AML-193 (cell line): Measurements from ENCODE around the gene RGS3.
A peak's percentile ranks its signal among the peaks of the same experiment; 100 is the strongest.

ENCODE experiments used
- DNase-seq, 2 experiments: peaks; one replicate each; lab custom pipeline; 2025; lab: John Stamatoyannopoulos, UW

RGS3 gene

DNA sequence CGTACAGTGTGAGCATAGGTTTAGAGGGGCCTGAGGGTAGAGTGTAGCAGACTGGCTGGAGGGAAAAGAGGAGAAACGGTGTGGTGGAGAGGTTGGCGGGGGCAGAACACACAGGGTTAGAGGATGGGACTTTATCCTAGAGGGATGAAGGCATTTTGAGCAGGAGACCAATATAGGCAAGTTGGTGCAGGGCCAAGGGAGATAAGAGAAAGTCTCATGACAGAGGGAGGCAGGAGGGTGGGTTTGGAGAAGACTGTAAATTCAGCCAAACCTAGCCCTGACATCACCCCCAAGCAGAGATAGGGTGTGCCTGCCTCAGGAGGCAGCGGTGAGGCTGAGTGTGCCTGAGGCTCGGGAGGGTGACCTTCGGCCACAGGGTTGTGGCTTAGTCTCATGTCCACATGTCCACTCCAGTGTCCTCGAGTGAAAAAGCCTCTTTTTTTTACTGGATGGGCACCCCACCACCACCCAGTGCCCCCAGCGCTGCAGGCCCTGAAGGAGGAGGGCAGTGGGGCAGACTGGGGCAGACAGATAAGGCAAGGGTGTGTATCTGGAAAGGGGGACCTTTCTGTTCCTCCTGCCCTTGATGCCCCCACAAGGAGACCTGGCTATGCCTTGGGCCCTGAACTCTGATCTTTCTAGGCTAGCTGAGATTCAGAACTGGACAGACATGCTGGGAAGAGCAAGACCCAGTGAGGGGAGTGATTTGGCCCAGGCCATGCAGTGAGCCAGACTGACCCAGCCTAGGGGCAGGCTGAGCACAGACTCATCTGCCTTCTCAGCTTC is 108.7 kb downstream of the RGS3 start:
- no peak for DNase-seq

DNA sequence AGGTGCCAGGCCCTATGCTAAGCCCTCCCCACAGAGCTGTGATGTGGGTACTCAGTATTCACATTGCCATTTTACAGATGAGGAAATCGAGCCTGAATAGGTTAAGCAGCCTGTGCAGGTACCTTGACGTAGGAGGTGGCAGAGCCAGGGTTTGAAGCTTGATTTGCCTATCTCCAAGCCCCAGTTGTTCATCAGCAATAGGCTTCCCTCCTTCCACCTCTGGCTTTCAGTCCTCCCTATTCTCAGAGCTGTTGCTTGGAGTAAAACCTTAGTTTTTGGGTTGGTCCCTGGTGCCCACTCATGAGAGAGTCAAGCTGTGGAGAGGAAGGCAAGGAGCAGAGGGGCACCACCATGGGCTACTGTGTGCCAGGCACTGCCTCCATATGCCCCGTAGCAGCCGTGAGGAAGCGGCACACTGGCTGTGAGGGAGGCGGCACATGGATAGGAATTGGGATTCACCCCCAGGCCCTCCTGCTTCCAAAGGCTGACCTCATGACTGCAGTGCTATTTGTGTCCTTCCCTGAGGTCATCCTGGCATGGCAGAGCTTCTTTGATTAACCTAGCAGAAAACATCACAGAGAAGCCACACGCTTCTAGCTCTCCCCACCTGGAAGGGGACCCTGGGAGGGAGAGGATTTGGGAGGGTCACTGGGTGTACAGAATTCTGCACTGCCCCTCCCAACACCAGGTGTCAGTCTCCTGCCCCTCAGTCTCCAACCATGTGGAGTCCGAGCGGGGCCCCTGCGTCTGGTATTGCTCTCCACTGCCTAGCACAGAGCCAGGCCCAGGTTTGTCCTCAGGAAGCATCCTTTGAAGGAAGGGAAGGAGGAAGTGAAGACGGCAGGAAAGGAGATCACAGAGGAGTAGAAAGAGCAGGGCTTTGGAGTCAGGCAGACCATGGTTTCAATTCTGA is 109.8 kb downstream of the RGS3 start:
- DNase-seq: no peak

DNA sequence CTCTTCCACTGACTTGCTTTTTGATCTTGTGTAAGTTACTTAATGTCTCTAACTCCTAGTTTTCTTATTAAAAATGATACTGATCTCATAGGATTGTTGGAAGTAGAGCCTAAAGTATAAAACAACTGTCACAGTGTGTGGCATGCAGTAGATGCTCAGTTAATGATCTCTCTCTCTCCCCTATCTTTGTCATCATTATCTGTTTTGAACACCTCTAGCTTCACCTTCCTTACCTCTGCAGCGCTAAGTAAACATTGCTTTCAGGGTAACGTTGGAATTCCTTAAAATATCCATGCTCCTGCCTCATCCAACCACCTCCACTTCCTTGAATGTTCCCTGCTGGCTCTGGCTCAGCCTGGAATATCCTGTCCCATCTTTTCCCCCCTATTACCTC is 110.4 kb downstream of the RGS3 start:
- no peak for DNase-seq

DNA sequence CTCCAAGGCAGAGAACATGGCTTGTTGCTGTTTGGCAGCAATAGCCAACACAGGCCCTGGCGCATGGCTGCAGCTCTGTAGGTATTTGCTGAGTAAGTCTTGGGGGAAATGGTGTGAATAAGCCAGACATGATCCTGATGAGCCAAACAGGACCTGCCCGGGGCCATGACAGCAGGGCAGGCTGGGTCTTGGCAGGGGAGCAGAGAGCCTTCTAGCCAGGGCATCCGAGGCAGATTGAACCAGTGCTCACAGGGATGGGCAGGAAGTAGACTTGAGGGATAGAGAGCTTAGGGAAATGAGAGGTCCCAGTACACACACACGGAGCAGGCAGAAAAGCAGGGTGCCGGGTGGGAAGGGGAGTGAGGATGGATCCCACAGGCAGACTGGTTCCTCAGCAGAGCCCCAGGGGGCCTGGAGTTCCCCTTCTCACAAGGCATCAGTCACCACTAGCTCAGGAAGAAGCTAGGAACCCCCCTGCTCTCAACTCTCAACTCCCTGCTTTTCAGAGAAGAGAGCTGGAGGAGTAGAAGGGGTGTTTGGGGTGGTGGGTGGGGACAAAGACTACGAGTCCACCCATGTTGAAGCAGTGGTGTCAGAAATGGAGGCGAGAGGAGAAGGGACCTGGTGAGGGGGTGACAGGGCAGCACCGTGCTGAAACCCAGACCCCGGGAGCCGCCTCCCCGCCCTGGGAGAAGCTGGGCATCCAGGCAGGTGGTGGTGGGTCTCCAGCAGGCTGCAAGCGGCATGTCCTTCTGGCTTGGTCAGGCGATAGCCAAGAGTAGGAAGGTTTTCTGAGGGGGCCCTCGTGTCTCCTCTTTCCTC is 111.1 kb downstream of the RGS3 start:
- no peak for DNase-seq

DNA sequence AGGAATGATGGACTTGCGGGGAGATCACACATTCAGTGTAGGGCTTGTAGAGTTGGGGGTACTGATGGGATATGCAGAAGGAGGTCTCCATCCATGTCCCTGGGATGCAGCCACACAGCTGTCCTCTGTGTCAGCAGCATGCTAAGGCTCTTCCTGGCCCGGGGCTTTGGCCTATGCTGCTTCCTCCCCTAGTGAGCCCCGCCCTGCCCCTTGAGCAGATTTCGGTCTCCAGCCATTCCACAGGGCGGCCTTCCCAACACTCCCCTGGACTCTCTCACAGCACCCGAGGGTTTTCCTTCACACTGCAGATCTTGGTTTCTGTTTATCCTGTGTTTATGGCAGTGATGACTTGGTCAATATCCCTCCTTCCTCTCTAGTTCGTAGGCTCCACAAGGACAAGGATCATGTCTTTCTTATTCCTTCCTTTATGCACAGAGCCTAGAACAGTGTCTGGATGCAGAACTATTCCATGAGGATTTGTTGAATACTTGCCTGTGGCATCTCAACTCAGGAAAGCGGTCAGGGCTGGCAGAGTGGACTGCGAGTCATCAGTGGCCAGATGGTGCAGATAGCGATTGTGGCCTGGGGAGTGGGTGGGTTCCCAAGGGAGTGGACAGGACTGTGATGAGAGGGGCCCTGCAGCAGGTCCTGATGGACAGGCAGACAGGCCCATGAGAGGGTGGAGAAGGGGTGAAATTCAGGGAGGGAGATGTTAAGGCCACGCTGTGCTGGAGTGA is 114.2 kb downstream of the RGS3 start:
- no peak for DNase-seq

DNA sequence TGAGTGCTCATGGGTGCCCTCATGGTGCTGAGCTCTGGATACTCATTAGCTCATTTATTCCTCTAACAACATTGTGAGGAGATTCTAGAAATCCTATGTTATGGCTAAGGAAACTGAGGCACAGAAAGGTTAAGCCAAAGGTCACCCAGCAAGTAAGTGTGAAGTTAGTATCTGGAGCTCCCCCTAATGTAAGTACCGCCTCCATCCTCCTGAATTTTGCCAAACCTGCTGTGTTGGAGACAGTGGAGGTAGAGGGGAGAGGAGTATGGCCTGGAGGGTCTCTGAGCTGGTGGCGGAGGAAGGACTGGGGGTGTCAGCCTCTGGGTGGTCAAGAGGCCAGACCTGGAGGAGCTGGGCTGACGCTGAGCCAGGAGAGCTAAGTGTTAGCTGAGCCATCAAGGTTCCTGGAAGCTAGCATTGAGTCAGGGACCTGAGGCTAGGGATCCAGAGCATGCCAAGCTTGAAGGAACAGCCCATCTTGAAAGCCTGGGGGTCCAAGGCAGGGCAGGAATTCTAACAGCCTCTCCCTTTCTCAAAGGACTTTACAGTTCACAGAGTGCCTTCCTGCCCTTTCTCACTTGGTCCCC is 114.8 kb downstream of the RGS3 start:
- no peak for DNase-seq

DNA sequence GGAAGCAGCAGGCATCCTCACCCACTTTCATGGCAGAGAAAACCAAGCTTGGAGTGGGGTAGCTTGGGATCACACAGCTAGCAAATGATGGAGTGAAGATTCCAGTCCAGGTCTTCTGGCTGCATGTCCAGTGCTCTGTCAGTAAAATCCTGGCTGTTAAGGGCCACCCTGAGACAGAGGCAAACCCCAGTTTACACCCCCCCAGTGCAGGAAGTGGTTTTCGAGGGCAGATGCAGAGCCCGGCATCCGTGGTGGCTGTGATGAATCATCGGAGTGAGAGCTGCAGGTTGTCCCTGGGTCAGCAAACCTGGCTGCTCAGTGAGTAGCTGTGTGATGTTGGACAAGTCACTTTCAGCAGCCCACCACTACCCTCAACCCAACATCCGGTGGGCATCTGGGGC is 115.4 kb downstream of the RGS3 start:
- peak; percentile 82 to 87 for DNase-seq

DNA sequence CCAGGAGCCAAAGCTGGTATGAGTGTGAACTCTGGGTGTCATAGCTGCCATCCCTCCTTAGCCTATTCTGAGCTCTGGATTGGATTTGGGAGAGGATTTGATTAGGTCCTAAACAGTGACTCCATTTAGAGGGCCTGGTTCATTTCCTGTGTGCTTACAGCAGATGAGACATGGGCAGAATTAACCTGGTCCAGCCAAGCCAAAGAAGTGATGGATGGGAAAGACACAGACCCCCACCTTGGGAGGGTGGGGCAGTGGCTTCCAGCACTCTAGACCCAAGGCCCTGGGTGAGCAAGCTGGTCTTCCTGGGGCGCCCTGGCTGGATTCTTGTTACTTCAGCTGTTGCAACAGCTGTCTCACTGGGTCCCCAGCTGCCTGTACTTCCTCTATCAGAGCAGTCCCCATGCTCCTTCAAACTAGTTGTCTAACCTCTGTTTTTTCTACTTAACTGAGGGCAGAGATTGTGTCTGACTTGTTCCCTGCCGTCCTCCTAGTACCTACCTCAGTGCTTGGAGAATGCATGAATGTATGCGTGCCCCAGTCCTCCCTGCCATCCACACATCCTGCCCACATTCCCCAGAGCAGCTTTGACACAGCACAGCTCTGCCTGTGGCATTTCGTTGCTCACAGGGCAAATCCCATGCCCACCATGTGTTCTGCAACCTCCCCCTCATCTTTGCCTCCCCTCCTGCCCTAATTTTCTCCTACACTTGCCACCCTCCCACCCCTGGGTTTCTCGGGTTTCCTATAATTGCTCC is 115.9 kb downstream of the RGS3 start:
- DNase-seq: peak; percentile 81 to 87

DNA sequence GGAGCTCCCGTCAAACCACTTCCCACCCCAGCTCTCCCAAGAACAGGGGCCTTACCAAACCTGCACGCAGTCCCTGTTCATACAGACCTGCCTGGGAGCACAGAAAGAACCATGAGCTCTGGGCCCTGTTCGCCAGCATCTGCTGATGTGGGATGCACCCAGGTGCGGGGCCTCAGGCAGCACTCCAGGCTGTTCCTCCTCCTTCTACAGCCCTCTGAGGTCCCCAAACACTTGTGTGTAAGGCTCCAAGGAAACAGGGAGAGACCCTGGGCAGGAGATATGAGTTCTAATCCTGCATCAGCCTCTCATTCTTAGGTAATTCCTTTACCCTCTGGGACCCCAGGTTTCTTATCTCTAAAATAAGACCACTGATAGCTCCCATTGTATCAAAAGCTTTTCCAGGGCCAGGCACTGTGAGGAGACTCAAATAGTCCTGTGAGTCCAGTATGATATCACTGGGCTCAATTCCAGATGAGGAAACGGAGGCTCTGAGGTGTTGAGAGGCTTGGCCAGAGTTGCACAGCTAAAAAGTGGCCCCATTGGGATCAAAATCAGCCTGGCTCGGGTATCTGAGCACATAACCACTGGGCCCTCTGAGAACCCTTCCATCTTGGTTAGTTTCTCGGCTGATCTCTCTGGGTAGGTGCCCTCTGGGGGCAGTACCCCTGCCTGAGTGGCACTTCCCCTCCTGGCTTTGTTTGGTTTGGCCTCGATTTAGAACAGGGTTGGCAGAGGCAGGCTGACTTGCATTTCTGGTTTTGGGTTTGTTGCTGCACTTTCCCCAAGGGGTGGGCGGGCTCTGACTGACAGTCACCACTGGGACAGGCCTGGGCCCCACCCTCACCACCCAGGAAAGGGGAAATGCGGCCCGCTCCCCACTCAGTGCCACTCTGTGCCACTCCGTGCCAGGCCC is 116.8 kb downstream of the RGS3 start:
- DNase-seq: peak; percentile 83 to 89

DNA sequence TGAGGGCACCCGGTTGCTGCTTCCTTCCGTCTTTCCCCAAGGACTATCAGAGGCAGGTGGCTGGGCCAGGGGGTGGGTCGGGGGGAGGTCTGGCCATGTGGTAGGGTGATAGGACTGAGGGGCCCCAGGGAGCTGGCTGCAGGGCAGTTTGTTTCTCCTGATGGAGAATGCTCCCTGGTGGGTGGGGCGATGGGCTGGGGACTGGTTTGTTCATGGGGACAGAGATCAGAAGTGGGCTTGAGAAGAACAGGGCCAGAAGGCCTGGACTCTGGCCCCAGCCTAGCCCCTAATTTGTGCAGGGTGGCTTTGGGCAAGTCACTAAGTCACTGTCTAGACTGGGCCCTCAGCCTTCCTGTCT is 117.4 kb downstream of the RGS3 start:
- DNase-seq: no peak

DNA sequence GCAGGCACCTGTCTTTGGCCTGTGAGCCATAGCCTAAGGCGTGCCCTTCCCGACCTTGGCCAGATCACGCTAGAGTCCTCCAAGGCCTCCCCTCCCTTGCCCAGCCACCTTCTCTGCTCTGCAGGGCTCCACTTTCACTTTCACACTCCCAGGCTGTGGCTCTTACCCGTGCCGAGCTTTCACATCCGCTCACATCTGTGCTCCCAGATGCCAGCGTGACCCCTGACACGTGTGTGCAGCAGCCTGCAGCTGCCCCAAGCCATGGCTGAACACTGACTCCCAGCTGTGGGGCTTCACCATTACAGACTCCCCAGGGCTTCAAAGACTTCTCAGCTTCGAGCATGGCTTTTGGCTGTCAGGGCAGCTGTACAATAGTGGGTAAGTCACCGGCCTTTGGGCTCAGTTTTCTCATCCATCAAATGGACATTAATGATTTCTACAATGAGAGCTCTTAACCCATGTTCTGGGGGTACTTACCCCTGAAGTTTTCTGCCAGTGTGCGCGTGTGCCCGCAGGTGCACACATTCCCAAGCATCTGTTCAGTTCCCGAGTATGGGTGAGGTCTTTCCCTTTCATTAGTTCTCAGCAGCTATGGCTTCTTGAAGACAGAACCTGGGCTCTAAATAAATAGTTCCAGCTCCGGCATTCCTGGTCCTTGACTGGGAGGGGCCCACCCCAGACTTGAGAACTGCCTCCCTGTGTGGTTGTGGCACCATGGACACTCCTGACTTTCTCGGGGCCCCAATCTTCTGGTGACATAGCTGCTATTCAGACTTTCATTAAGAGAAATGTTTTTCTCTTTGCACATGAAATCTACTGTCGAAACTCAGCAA is 118.6 kb downstream of the RGS3 start:
- DNase-seq: peak; percentile 64 to 70

DNA sequence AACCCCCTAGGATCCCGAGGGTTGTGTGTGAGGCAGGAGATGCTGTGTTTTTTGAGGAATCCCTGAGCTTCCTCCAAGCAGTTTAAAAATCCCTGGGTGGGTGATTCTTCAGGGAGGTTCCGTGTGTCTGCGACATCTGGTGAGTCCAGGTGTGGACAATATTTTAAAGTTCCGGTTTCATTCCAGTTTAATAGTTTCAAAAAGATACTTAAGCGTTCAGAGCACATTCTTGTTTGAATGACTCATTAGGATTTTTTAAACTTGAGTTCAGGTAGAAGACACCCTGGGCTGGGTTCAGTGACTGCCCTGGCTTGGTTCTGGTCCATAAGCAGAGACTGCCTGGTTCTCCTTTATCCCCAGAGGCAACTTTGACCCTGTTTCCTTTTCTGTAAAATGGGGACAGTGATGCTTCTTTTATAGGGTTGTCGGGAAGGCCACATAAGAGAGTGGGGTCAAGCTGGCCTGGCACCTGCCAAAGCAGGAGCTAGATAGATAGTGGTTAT is 119.2 kb downstream of the RGS3 start:
- no peak for DNase-seq

DNA sequence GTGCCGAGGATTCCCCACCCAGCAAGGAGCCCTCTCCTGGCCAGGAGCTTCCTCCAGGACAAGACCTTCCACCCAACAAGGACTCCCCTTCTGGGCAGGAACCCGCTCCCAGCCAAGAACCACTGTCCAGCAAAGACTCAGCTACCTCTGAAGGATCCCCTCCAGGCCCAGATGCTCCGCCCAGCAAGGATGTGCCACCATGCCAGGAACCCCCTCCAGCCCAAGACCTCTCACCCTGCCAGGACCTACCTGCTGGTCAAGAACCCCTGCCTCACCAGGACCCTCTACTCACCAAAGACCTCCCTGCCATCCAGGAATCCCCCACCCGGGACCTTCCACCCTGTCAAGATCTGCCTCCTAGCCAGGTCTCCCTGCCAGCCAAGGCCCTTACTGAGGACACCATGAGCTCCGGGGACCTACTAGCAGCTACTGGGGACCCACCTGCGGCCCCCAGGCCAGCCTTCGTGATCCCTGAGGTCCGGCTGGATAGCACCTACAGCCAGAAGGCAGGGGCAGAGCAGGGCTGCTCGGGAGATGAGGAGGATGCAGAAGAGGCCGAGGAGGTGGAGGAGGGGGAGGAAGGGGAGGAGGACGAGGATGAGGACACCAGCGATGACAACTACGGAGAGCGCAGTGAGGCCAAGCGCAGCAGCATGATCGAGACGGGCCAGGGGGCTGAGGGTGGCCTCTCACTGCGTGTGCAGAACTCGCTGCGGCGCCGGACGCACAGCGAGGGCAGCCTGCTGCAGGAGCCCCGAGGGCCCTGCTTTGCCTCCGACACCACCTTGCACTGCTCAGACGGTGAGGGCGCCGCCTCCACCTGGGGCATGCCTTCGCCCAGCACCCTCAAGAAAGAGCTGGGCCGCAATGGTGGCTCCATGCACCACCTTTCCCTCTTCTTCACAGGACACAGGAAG is 120.2 kb downstream of the RGS3 start:
- no peak for DNase-seq

DNA sequence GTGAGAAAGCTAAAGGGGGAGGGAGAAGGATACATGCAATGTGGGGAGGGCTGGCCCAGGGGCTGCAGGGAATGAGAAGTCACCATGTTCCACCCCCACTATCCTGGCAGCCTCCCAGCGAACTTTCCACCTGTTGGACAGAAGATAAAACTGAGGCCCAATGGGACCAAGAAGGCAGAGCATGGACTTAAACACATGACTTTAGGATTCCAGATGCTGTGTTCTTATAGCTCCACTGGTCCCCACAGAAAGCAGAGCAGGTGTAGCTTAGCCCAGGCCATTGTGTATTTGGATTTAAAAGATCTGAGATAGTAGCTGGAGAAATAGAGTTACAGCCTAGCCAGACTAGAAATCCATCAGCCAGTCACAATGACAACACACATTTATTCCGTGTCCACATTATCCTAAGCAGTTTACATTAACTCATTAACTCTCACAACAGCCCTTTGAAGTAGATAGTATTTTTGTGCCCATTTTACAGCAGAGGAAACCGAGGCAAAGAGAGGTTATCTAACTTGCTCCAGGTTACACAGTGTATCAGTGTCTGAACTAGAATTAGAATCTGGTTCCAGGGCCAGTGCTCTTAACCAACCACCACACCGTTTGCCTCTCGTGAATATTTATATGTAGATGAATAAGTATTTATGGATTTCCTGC is 121.0 kb downstream of the RGS3 start:
- no peak for DNase-seq

DNA sequence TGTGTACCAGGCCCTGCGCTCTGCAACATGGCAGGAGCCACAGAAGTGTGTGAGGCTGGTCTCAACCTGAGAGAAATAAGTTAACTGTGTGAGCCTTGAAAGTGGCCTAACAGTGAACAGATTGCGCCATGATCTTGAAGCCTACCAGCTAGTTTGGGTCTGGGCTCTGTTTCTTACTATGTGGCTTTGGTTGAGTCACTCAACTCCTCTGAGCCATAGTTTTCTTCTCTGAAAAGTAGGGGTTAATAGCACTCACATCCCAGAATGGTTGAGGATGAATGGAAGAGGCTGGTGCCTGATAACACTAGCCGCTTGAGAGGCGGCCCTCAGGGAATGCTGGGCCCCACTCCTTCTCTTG is 121.5 kb downstream of the RGS3 start:
- DNase-seq: no peak

DNA sequence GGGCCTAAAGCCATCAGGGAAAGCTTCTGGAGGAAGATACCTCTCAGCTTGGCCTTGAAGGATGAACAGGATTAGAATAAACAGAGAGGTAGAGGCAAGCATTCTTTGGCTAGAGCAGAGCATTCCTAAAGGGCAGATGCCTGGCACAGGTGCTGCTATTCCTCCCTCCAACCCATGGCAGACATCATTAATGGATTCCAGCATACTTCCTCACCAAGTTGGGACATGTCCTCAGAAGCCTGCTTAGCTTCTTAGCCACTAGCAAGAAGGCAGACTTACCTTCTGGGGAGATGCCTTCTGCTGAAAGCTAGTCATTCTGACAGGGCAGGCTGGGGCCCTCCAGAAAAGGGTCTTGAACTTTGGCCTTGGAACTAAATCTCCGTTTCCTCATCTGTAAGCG is 122.0 kb downstream of the RGS3 start:
- DNase-seq: no peak
